C4-2B (cell line): ENCODE measurements around the gene WDTC1.

Experiments
- CTCF ChIP-seq: fragments of 450-650 bp; conservative IDR thresholded peaks from 2 replicates; pipeline ENCODE4 v1.5.1; 2017; ENCODE audit warnings: mild to moderate bottlenecking
- ZFX ChIP-seq: fragments of 450-650 bp; IDR thresholded peaks from 2 replicates; pipeline ENCODE4 v1.6.1; 2017

- no peak for TF ChIP-seq CTCF
- no peak for TF ChIP-seq ZFX
Observed at GRCh38 chr1:27355683-27356082, 121.3 kb downstream of the WDTC1 start.
